ENCODE data around the gene LIMK2.
"Not testable (repeated sequence)": the region's sequence is repeated elsewhere in the genome, so short reads cannot be mapped to it uniquely, and the experiment has no call there.

LIMK2 gene

DNA sequence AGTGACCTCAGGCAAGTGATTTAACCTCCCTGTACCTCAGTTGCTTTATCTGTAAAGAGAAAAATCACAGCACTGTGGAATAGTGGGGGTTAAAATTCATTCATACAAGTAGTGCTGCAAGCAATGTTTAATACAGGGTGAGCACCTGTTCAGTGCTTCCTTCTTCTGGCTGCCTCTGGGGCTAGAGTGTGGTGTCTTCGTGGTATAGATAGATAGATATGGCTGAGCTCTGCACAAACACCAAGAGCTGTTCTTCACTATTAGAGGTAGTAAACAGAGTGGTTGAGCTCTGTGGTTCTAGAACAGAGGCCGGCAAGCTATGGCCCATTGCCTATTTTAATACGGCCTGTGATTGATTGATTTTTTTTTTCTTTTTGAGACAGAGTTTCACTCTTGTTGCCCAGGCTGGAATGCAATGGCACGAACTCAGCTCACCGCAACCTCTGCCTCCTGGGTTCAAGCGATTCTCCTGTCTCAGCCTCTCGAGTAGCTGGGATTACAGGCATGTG, 32.9 kb downstream of the LIMK2 start:
- peaks cover 18% of the 10 kb centered on the region for H3K36me3 ChIP-seq (ENCODE audit: low read depth)

DNA sequence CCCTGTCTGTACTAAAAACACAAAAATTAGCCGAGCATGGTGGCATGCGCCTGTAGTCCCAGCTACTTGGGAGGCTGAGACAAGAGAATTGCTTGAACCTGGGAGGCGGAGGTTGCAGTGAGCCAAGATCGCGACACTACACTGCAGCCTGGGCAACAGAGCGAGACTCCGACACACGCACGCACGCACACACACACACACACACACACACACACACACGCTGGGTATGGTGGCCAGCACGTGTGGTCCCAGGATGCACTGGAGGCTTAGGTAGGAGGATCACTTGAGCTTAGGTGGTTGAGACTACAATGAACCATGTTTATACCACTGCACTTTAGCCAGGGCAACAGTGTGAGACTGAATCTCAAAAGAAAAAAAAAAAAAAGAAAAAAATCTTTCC, 33.9 kb downstream of the LIMK2 start:
- not testable (repeated sequence) for H3K27me3 ChIP-seq (ENCODE audit: insufficient read depth, poor library complexity, severe bottlenecking); H3K4me3 ChIP-seq (ENCODE audit: severe bottlenecking); DNase-seq (ENCODE audit: low spot score); H3K9me3 ChIP-seq (ENCODE audit: severe bottlenecking); ATAC-seq (ENCODE audit: low read depth)
- H3K4me1 ChIP-seq (ENCODE audit: insufficient read depth, poor library complexity, severe bottlenecking) = peaks cover 42% of the 10 kb centered on the region
- H3K36me3 ChIP-seq (ENCODE audit: low read depth) = peaks cover 21% of the 10 kb centered on the region
- H3K27ac ChIP-seq (ENCODE audit: poor library complexity, severe bottlenecking) = peak overlapping the region; percentile 95

More for the DNA sequence above, 32.9 kb downstream of the LIMK2 start:
- Histone ChIP-seq H3K27me3 (ENCODE audit: insufficient read depth, poor library complexity, severe bottlenecking) (no peaks in the 10 kb centered on the region), H3K4me3 (ENCODE audit: severe bottlenecking) (no peak overlapping the region), H3K4me1 (ENCODE audit: insufficient read depth, poor library complexity, severe bottlenecking) (peaks cover 32% of the 10 kb centered on the region), H3K27ac (ENCODE audit: poor library complexity, severe bottlenecking) (peak overlapping the region; percentile 95), H3K9me3 (ENCODE audit: severe bottlenecking) (no peaks in the 10 kb centered on the region)
- ATAC-seq (ENCODE audit: low read depth) = no peak
- TF ChIP-seq, protein P1, sequence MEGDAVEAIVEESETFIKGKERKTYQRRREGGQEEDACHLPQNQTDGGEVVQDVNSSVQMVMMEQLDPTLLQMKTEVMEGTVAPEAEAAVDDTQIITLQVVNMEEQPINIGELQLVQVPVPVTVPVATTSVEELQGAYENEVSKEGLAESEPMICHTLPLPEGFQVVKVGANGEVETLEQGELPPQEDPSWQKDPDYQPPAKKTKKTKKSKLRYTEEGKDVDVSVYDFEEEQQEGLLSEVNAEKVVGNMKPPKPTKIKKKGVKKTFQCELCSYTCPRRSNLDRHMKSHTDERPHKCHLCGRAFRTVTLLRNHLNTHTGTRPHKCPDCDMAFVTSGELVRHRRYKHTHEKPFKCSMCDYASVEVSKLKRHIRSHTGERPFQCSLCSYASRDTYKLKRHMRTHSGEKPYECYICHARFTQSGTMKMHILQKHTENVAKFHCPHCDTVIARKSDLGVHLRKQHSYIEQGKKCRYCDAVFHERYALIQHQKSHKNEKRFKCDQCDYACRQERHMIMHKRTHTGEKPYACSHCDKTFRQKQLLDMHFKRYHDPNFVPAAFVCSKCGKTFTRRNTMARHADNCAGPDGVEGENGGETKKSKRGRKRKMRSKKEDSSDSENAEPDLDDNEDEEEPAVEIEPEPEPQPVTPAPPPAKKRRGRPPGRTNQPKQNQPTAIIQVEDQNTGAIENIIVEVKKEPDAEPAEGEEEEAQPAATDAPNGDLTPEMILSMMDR (IDR thresholded peaks at IDR 0.05; ENCODE audit: poor library complexity, severe bottlenecking) = no peak
- no peak for DNase-seq (ENCODE audit: low spot score)

DNA sequence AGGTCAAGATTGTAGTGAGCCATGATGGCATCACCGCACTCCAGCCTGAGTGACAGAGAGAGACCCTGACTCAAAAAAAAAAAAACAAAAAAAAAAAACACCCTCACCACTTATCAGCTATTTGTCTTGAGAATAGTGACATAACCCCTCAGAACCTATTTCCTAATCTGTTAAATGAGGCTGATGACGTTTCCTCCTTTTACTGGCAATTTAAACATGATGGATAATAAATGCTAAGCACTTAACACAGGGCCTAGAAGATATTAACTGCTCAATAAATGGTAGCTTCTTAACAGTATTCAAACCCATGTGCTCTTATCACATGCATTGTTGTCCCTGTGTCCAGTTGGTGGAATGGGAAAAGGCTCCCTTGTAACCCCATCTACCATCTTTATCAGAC, 34.6 kb downstream of the LIMK2 start:
- H3K4me3 ChIP-seq (ENCODE audit: severe bottlenecking) = no peak overlapping the region
- DNase-seq (ENCODE audit: low spot score) (no peak), ATAC-seq (ENCODE audit: low read depth) (no peak)
- peaks cover 24% of the 10 kb centered on the region for H3K36me3 ChIP-seq (ENCODE audit: low read depth)
- peaks cover 45% of the 10 kb centered on the region for H3K4me1 ChIP-seq (ENCODE audit: insufficient read depth, poor library complexity, severe bottlenecking)
- no peaks in the 10 kb centered on the region for H3K9me3 ChIP-seq (ENCODE audit: severe bottlenecking)
- no peaks in the 10 kb centered on the region for H3K27me3 ChIP-seq (ENCODE audit: insufficient read depth, poor library complexity, severe bottlenecking)
- TF ChIP-seq, protein P1 (IDR thresholded peaks at IDR 0.05; ENCODE audit: poor library complexity, severe bottlenecking) = no peak
- H3K27ac ChIP-seq (ENCODE audit: poor library complexity, severe bottlenecking) = peak overlapping the region; percentile 95

DNA sequence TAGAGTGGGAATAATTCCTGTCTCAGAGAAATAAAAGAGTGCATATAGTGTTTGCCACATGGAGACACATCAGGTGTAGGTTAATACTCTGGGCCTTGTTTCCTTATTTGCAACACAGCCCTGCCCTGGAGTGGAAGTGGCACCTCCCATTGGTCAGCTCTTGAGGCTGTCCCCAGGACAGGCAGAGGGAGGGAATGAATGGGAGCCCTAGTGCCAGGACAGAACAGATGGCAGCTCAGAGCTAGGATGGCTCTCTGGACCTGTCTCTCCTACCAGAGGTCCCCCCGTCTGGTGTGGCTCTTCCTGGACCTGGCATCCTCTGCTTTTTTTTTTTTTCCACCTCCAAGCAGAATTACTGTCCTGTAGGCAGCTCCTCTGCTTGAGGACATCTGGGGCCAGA, 35.6 kb downstream of the LIMK2 start:
- TF ChIP-seq, protein P1 (IDR thresholded peaks at IDR 0.05; ENCODE audit: poor library complexity, severe bottlenecking) = no peak
- peaks cover 17% of the 10 kb centered on the region for H3K36me3 ChIP-seq (ENCODE audit: low read depth)
- H3K4me1 ChIP-seq (ENCODE audit: insufficient read depth, poor library complexity, severe bottlenecking) = peaks cover 44% of the 10 kb centered on the region
- no peak overlapping the region for H3K4me3 ChIP-seq (ENCODE audit: severe bottlenecking)
- ATAC-seq (ENCODE audit: low read depth) (no peak), DNase-seq (ENCODE audit: low spot score) (no peak)
- peak overlapping the region; percentile 95 for H3K27ac ChIP-seq (ENCODE audit: poor library complexity, severe bottlenecking)
- no peaks in the 10 kb centered on the region for H3K27me3 ChIP-seq (ENCODE audit: insufficient read depth, poor library complexity, severe bottlenecking)
- H3K9me3 ChIP-seq (ENCODE audit: severe bottlenecking) = no peaks in the 10 kb centered on the region

DNA sequence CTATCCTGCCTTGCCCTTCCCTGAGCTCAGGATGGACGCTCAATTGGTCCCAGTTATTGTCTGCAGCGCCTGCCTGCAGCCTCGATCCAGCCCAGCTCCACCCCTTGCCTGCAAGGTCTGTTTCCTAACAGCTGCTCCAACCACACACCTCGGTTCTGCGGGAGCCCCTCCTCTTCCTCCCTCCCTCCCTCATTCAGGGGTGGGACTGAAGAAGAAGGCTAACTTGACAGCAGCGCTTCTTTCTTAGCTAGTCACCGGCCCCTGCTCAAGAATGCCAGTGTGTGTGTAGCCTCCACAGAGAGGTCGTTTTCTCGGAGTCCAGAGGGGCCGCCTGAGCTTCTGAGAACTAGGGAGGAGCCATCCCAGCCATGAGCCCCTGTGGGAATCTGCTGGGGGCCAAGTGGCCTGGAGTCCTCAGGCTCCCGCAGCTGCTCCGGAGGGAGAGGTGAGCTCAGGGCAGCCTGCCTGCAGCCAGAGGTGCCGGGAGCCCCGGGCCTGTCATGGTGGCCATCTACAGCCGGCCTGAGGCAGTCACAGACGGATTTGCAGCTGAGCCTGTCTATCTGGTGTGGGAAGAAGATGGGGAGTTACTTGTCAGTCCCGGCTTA, 36.1 kb downstream of the LIMK2 start:
- TF ChIP-seq, protein P1 (IDR thresholded peaks at IDR 0.05; ENCODE audit: poor library complexity, severe bottlenecking) = no peak
- Histone ChIP-seq H3K27ac (ENCODE audit: poor library complexity, severe bottlenecking) (peak overlapping the region; percentile 95), H3K9me3 (ENCODE audit: severe bottlenecking) (no peaks in the 10 kb centered on the region), H3K4me3 (ENCODE audit: severe bottlenecking) (peak overlapping the region; percentile 47), H3K36me3 (ENCODE audit: low read depth) (peaks cover 19% of the 10 kb centered on the region), H3K27me3 (ENCODE audit: insufficient read depth, poor library complexity, severe bottlenecking) (no peaks in the 10 kb centered on the region), H3K4me1 (ENCODE audit: insufficient read depth, poor library complexity, severe bottlenecking) (peaks cover 45% of the 10 kb centered on the region)
- ATAC-seq (ENCODE audit: low read depth) = peak; percentile 89
- peak; percentile 87 for DNase-seq (ENCODE audit: low spot score)
